CD4-positive, alpha-beta memory T cell (primary cell): ENCODE measurements around the gene USP19. TPM values are rescaled to one million over a fixed set of nuclear protein-coding genes. Genes with fewer than 3 reads are reported as not detected.

Experiments used
- CTCF ChIA-PET: fragments of 350-600 bp; sonication (Branson Sonifier 250); formaldehyde crosslinking; loops from one replicate; lab custom pipeline; 2021; ENCODE audit warnings: inconsistent platforms; ENCODE audit not compliant: partially characterized antibody; lab: Charles Lee
- POLR2A ChIA-PET: fragments of 350-600 bp; sonication (Branson Sonifier 250); formaldehyde crosslinking; loops from one replicate; lab custom pipeline; 2021; ENCODE audit not compliant: partially characterized antibody; lab: Charles Lee
- DNase-seq, 5 donors: peaks; one replicate each; pipeline versions ENCODE4 v3.0.0 to v3.0.0-alpha.2; 2020 to 2022; ENCODE audit warnings: mixed read lengths in 1 of 5
- H3K27ac ChIP-seq: one replicate; pipeline ENCODE4 v1.7.0; 2013; ENCODE audit warnings: low read depth, low read length
- H3K27me3 ChIP-seq: 2 replicates; pipeline ENCODE4 v1.7.0; 2013; ENCODE audit warnings: mild to moderate bottlenecking, low read length, moderate library complexity; ENCODE audit not compliant: insufficient read depth
- H3K36me3 ChIP-seq: 2 replicates; pipeline ENCODE4 v1.7.0; 2013; ENCODE audit warnings: mild to moderate bottlenecking, low read length, moderate library complexity; ENCODE audit not compliant: insufficient read depth
- H3K4me1 ChIP-seq: 2 replicates; pipeline ENCODE4 v1.7.0; 2013; ENCODE audit warnings: mild to moderate bottlenecking, low read length, moderate library complexity; ENCODE audit not compliant: insufficient read depth
- H3K4me3 ChIP-seq, 2 donors: one replicate each; pipeline ENCODE4 v1.7.0; 2013; ENCODE audit warnings: low read length in 2 of 2, mild to moderate bottlenecking in 1 of 2
- H3K9me3 ChIP-seq, 2 donors: one replicate each; pipeline ENCODE4 v1.7.0; 2013; ENCODE audit warnings: low read length in 2 of 2, control low read depth in 1 of 2; ENCODE audit not compliant: control insufficient read depth in 1 of 2
- H3K27ac Mint-ChIP-seq, 7 donors: one replicate each; pipeline ENCODE4 v1.8.0; 2020 to 2021; ENCODE audit warnings: mixed read lengths in 7 of 7, mild to moderate bottlenecking in 6 of 7, inconsistent platforms in 3 of 7, moderate library complexity in 3 of 7
- H3K27me3 Mint-ChIP-seq, 2 donors: one replicate each; pipeline ENCODE4 v1.8.0; 2020 to 2021; ENCODE audit warnings: mixed read lengths in 2 of 2
- H3K36me3 Mint-ChIP-seq, 2 donors: one replicate each; pipeline ENCODE4 v1.8.0; 2020 to 2021; ENCODE audit warnings: mixed read lengths in 2 of 2, inconsistent platforms in 1 of 2, mild to moderate bottlenecking in 1 of 2
- H3K4me1 Mint-ChIP-seq, 4 donors: one replicate each; pipeline ENCODE4 v1.8.0; 2020 to 2021; ENCODE audit warnings: mixed read lengths in 4 of 4, mild to moderate bottlenecking in 1 of 4
- H3K4me3 Mint-ChIP-seq, 8 donors: one replicate each; pipeline ENCODE4 v1.8.0; 2020 to 2021; ENCODE audit warnings: mixed read lengths in 8 of 8, mild to moderate bottlenecking in 7 of 8, moderate library complexity in 6 of 8, inconsistent platforms in 3 of 8
- H3K9me3 Mint-ChIP-seq, 8 donors: one replicate each; pipeline ENCODE4 v1.8.0; 2020 to 2021; ENCODE audit warnings: mixed read lengths in 8 of 8, mild to moderate bottlenecking in 5 of 8, inconsistent platforms in 3 of 8, moderate library complexity in 1 of 8
- intact Hi-C: fragments of 100-400 bp; cut with micrococcal nuclease; formaldehyde crosslinking; loops from one replicate; pipeline ENCODE4 v1.15.1; 2023
- polyA plus RNA-seq, 2 donors: library from polyadenylated mRNA; unstranded; fragments of 300-500 nt; fragmentation: Illumina TruSeq; gene quantifications; one replicate each; pipeline ENCODE4 v1.2.3, GENCODE V29; 2021
- total RNA-seq, 2 experiments: library from RNA; stranded (reverse); gene quantifications; one replicate each; pipeline ENCODE4 v1.2.3, GENCODE V29; 2021

Gene USP19
- total and polyA plus RNA-seq, 4 experiments from 2014 or later: 24.9 to 105 (median 64.9) TPM

DNA sequence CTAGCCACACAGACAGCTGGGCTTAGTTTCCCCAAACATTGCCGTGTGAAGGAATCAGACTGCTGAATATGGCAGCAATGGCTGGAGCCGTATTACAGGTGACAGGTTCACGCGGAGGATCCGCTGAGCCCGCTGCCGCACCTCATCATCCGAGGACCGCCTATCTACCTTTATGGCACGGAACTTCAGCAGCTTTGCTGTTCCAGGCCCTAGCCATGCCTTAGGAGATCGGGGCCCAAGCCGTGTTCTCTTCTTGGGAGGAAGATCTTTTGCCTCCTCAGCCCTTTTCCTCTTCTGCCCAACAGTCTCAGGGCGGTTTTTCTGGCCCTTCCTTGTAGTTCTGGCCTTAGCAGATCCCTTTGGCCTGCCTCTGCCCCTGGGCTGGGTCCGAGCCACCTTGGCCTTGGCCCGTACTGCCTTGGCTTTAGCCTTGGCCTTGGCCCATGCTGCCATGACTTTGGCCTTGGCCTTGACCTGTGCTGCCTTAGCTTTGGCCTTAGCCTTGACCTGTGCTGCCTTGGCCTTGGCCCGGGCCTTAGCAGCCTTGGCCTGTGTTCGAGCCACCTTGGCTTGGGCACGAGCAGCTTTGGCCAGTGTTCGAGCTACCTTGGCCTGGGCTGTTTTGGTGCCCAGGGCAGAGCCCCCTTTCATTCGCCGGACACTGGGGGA, 42.3 kb upstream of the USP19 start:
- no peak overlapping the region for H3K27ac Mint-ChIP-seq
- ChIA-PET POLR2A (interaction anchor here (0.6 to 2.0 kb wide), 4 partner anchors 10 to 174 kb away, joined by 3 to 6 read pairs (median 4); partner anchors contain the start of genes P4HTM and QRICH1), CTCF (interaction anchor here (1.3 to 5.1 kb wide), 3 partner anchors 8 to 175 kb away, joined by 4 to 18 read pairs (median 7); partner anchors contain the start of gene KLHDC8B)
- peaks cover 6 to 34% of the 10 kb centered on the region in 2 donors for H3K36me3 Mint-ChIP-seq
- peaks cover 19 to 44% (median 28%) of the 10 kb centered on the region in 4 donors for H3K4me1 Mint-ChIP-seq
- H3K4me3 Mint-ChIP-seq: no peak overlapping the region
- Histone ChIP-seq H3K9me3 (no peaks in the 10 kb centered on the region), H3K27me3 (no peaks in the 10 kb centered on the region), H3K4me1 (peaks cover 25% of the 10 kb centered on the region), H3K4me3 (no peak overlapping the region), H3K36me3 (peaks cover 16% of the 10 kb centered on the region), H3K27ac (no peak overlapping the region)
- H3K9me3 Mint-ChIP-seq: no peaks in the 10 kb centered on the region
- DNase-seq: no peak
- intact Hi-C loops: no loop called here
- no peaks in the 10 kb centered on the region for H3K27me3 Mint-ChIP-seq

- DNase-seq: no peak
- Mint-ChIP-seq H3K4me1 (peaks cover 19 to 43% (median 28%) of the 10 kb centered on the region in 4 donors), H3K27ac (no peak overlapping the region), H3K4me3 (no peak overlapping the region), H3K27me3 (no peaks in the 10 kb centered on the region), H3K36me3 (peaks cover 6 to 34% of the 10 kb centered on the region in 2 donors), H3K9me3 (no peaks in the 10 kb centered on the region)
- ChIA-PET POLR2A (interaction anchor here (0.8 kb wide), 1 partner anchor 69 kb away, joined by 3 read pairs; no protein-coding TSS in a partner anchor), CTCF (interaction anchor here (0.6 to 5.1 kb wide), 3 partner anchors 9 to 205 kb away, joined by 3 to 18 read pairs (median 7); partner anchors contain the start of gene KLHDC8B)
- no peak overlapping the region for H3K4me3 ChIP-seq
- intact Hi-C loops: no loop called here
- H3K27me3 ChIP-seq: no peaks in the 10 kb centered on the region
- H3K4me1 ChIP-seq: peaks cover 25% of the 10 kb centered on the region
- peaks cover 16% of the 10 kb centered on the region for H3K36me3 ChIP-seq
- H3K9me3 ChIP-seq: no peaks in the 10 kb centered on the region
- no peak overlapping the region for H3K27ac ChIP-seq
These were observed 41.3 kb upstream of the USP19 start for GRCh38 chr3:49161808-49162530.

DNA sequence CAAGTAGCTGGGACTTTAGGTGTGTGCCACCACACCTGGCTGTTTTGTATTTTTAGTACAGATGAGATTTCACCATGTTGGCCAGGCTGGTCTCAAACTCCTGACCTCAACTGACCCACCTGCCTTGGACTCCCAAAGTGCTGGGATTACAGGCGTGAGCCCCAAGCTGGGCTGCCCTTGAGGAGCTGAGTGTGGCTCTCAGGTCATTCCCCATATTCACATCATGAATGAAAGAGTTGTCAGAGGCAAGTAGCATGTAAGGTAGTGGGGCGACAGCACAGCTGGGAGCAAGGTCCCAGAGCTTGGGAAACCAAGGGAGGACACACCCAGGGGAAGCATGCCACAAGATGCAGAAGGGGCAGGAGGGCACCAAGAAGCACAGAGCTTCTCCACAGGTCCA, 40.6 kb upstream of the USP19 start:
- no peak overlapping the region for H3K27ac ChIP-seq
- no peak for DNase-seq
- peaks cover 16% of the 10 kb centered on the region for H3K36me3 ChIP-seq
- POLR2A ChIA-PET: no interaction called here
- H3K9me3 ChIP-seq: no peaks in the 10 kb centered on the region
- peaks cover 17% of the 10 kb centered on the region for H3K4me1 ChIP-seq
- no peak overlapping the region for H3K4me3 ChIP-seq
- H3K27me3 ChIP-seq: no peaks in the 10 kb centered on the region
- H3K36me3 Mint-ChIP-seq: peaks cover 6 to 31% of the 10 kb centered on the region in 2 donors
- H3K27me3 Mint-ChIP-seq: no peaks in the 10 kb centered on the region
- no peaks in the 10 kb centered on the region for H3K9me3 Mint-ChIP-seq
- H3K4me3 Mint-ChIP-seq: no peak overlapping the region
- intact Hi-C loops: no loop called here
- CTCF ChIA-PET: interaction anchor here (0.6 to 5.1 kb wide), 3 partner anchors 10 to 205 kb away, joined by 3 to 18 read pairs (median 7); partner anchors contain the start of gene KLHDC8B
- peaks cover 16 to 35% (median 24%) of the 10 kb centered on the region in 4 donors for H3K4me1 Mint-ChIP-seq
- H3K27ac Mint-ChIP-seq: peak overlapping the region in 1 of 7 donors; percentile 41

DNA sequence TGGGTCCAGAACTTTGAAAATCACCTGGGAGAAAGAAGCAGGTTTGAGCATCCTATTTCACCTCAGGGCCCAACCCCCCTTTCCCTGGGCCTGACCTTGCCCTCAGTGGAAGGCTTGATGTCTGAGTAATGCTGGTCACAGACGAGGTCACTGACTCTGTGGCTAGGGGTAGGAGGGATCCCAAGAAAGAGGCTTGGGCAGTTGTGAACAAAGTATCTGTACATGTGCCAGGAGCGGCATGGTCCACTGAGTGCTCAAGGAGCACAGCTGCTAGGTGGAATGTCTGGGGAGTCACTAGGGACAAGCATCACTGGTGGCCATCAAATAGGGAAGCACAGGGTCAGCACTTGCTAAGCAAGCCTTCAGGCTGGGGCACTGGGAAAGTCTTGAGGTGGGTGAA, 38.2 kb upstream of the USP19 start:
- ChIA-PET CTCF (interaction anchor here (1.0 to 5.3 kb wide), 8 partner anchors 12 to 174 kb away, joined by 3 to 85 read pairs (median 4); partner anchors contain the start of genes KLHDC8B, P4HTM, QRICH1 and WDR6), POLR2A (interaction anchor here (1.1 to 3.1 kb wide), 6 partner anchors 12 to 261 kb away, joined by 3 to 18 read pairs (median 6); partner anchors contain the start of genes IMPDH2, KLHDC8B, P4HTM and QRICH1)
- H3K4me1 Mint-ChIP-seq: peaks cover 2 to 14% (median 7%) of the 10 kb centered on the region in 4 donors
- Histone ChIP-seq H3K4me3 (no peak overlapping the region), H3K9me3 (no peaks in the 10 kb centered on the region), H3K27me3 (no peaks in the 10 kb centered on the region), H3K36me3 (peaks cover 11% of the 10 kb centered on the region), H3K4me1 (no peaks in the 10 kb centered on the region), H3K27ac (no peak overlapping the region)
- intact Hi-C loops: loop anchor here (1.0 to 5.0 kb wide), 4 partner anchors 38 to 171 kb away; partner anchors contain the start of genes IMPDH2, QRICH1 and USP19
- peak overlapping the region in 1 of 7 donors; percentile 55 for H3K27ac Mint-ChIP-seq
- no peak for DNase-seq
- no peaks in the 10 kb centered on the region for H3K27me3 Mint-ChIP-seq
- H3K36me3 Mint-ChIP-seq: peaks cover 2 to 12% of the 10 kb centered on the region in 2 donors
- H3K9me3 Mint-ChIP-seq: no peaks in the 10 kb centered on the region
- no peak overlapping the region for H3K4me3 Mint-ChIP-seq

DNA sequence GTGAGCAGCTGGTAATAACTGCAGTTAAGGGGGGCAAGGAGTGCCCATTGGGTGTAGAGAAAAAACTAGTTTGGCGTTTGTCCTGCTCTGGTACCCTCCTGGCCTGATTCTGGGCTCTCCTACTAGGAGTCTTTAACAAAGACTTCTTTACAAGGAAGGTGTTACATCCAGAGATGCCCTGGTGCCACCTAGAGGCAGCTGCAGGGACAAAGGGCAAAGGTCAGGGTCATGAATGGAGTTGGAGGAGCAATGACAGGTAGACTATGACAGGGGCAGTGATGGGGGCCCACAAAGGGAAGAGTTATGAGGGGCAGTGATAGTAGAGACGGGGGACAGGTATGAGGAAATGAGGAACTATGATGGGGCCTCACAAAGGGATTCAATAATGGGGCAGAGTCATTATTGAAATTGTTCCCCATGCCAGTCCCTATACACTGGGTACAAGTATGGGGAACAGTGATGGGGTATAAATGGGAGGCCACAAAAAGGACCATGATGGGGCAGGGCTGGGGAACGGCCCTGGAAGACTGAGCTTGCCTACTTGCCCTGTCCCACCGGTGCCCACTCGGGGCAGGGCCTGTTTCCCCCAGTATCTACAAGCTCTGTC, 37.6 kb upstream of the USP19 start:
- Histone ChIP-seq H3K36me3 (peaks cover 6% of the 10 kb centered on the region), H3K27me3 (no peaks in the 10 kb centered on the region), H3K4me1 (no peaks in the 10 kb centered on the region), H3K4me3 (no peak overlapping the region), H3K9me3 (no peaks in the 10 kb centered on the region), H3K27ac (no peak overlapping the region)
- CTCF ChIA-PET: interaction anchor here (0.6 to 5.3 kb wide), 14 partner anchors 12 to 215 kb away, joined by 3 to 85 read pairs (median 4); partner anchors contain the start of genes KLHDC8B, NDUFAF3, P4HTM and QRICH1
- POLR2A ChIA-PET: interaction anchor here (1.0 to 3.1 kb wide), 8 partner anchors 13 to 260 kb away, joined by 3 to 18 read pairs (median 6); partner anchors contain the start of genes IMPDH2, KLHDC8B, NDUFAF3 and P4HTM
- H3K27me3 Mint-ChIP-seq: no peaks in the 10 kb centered on the region
- intact Hi-C loops: loop anchor here (1.0 to 5.0 kb wide), 4 partner anchors 37 to 171 kb away; partner anchors contain the start of genes IMPDH2, QRICH1 and USP19
- peak overlapping the region; percentile 8 to 91 (median 64) for H3K27ac Mint-ChIP-seq
- H3K4me1 Mint-ChIP-seq: peaks cover 2 to 11% (median 5%) of the 10 kb centered on the region in 4 donors
- H3K9me3 Mint-ChIP-seq: no peaks in the 10 kb centered on the region
- H3K4me3 Mint-ChIP-seq: no peak overlapping the region
- H3K36me3 Mint-ChIP-seq: peaks cover 0 to 6% of the 10 kb centered on the region in 2 donors
- peak; percentile 54 to 77 (median 63) for DNase-seq

DNA sequence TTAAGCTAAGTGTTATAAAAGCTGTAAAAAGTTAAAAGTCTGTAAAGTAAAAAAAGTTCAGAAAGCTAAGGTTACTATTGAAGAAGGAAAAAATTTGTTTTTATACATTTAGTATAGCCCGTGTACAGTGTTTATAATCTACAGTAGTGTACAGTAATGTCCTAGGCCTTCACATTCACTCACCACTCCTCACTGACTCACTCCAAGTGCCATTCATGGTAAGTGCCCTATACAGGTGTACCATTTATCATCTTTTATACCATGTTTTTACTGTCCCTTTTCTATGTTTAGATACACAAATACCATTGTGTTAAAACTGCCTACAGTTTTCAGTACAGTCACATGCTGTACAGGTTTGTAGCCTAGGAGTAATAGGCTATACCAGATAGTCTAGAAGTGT, 36.7 kb upstream of the USP19 start:
- Histone ChIP-seq H3K4me1 (no peaks in the 10 kb centered on the region), H3K27me3 (no peaks in the 10 kb centered on the region), H3K9me3 (no peaks in the 10 kb centered on the region), H3K4me3 (no peak overlapping the region), H3K27ac (no peak overlapping the region), H3K36me3 (no peaks in the 10 kb centered on the region)
- H3K27ac Mint-ChIP-seq: peak overlapping the region in 2 of 7 donors; percentile 8 to 22
- no peak for DNase-seq
- peaks cover 2 to 11% (median 5%) of the 10 kb centered on the region in 4 donors for H3K4me1 Mint-ChIP-seq
- intact Hi-C loops: loop anchor here (5.0 kb wide), 1 partner anchor 130 kb away; the partner anchor contains the start of gene IMPDH2
- CTCF ChIA-PET: interaction anchor here (0.9 to 5.3 kb wide), 12 partner anchors 12 to 169 kb away, joined by 3 to 85 read pairs (median 4); partner anchors contain the start of genes KLHDC8B, NDUFAF3, P4HTM and QRICH1
- peaks cover 0 to 4% of the 10 kb centered on the region in 2 donors for H3K36me3 Mint-ChIP-seq
- POLR2A ChIA-PET: interaction anchor here (1.0 to 3.1 kb wide), 6 partner anchors 14 to 170 kb away, joined by 3 to 18 read pairs (median 6); partner anchors contain the start of genes KLHDC8B, NDUFAF3, P4HTM and QRICH1
- no peaks in the 10 kb centered on the region for H3K27me3 Mint-ChIP-seq
- H3K9me3 Mint-ChIP-seq: no peaks in the 10 kb centered on the region
- H3K4me3 Mint-ChIP-seq: no peak overlapping the region
